GM21528 (cell line): ENCODE data around the gene ANKMY2.
"Not testable (repeated sequence)": the region's sequence is repeated elsewhere in the genome, so short reads cannot be mapped to it uniquely, and the experiment has no call there.

Source experiments
- ATAC-seq: cut with Tn5 transposase; IDR thresholded peaks from one replicate; pipeline ENCODE4 v1.9.1; 2021; ENCODE audit warnings: mild to moderate bottlenecking, moderate library complexity; ENCODE audit not compliant: unreplicated experiment, low FRiP score

Gene ANKMY2

DNA sequence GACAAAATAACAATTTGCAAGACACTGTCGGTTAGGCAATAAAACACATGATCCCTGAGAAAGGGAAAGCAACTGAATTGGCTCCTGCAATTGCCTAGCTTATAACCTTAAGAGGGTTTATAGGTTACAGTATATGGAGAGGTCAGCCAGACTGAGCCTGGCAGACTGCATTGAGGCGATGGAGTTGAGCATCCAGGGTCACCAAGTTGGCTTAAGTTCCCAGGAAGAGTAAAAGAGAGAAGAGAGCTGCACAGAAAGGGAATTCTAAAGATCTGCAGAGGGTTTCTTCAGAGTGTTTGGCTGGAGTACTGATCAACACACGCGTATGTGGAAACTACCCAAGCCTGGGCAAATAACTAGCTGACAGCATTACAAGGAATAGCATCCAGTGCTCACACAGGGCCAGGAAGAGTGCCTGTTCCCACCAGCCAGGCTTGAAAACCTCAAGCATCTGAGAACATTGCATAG is 11.2 kb downstream of the ANKMY2 start:
- no peak for ATAC-seq

DNA sequence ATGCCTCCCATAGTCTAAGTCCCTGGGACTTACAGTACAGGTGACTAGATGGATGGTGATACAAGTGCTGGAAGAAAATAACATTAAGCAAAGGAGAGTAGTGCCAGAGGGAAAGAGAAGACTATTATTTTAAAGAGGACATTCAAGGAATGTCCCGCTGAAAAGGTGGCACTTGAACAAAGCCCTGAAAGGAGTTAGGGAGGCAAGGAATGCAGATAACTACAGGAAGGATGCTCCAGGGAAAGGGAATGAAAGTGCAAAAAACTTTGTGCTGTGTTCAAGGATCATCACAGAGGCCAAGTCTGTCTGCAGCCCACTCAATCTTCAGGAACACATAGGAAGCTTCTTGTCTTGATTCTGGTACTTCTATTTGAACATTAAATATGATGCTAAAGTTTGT is 14.9 kb downstream of the ANKMY2 start:
- ATAC-seq = no peak

DNA sequence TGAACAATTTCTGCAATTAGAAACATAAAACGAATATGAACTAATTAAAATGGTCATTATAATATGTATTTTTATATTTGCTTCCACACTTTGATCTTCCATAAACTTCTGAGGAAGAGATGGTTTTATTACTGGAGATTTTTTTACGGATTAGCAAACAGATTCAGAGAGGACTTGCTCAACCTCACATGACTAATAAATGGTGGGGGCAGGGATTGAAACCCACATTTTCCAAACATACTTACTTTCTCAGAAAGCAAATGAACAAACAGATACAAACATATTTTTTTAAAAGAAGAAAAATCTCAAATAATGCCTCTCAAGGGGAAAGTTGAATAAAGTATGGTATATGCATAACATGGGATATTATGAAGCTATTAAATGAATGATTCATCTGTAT is 18.3 kb downstream of the ANKMY2 start:
- no peak for ATAC-seq

DNA sequence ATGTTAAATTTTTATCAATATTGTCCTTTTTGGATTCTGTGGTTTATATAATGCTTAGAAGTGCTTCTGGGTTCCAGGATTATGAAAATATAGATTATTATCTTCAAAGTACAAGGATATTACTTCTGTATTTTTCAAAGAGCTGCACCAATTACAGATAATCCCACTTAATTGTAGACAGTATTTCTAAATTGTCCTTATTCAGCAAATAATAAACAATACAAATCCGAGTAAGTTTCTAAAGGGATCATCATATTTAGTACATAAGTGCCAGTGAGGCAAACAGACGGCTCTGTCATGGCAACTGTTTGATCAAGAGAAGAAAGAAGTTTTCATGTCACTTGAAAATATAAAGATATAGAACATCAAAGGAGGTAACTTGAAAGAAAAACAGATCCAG is 19.2 kb downstream of the ANKMY2 start:
- ATAC-seq = no peak

DNA sequence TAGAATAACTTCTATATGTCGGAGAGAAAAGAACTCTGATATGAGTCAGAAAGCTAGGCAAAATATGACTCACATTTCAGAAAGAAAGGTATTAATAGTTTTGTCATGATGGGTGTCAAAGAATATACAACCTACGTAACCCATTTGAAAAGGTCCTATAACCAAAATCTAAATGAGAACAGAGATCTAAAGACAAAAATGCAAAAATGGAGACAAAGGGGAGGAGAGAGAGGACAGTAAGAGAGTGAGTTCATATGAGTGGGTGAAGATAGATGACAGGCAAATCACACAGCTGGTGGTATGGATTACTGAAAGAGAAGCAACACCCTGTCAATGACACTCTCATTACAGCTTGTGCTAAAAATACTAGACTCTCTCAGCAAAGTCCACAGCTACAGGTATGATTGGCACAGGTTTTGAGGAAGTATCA is 25.6 kb downstream of the ANKMY2 start:
- ATAC-seq = peak; percentile 86

DNA sequence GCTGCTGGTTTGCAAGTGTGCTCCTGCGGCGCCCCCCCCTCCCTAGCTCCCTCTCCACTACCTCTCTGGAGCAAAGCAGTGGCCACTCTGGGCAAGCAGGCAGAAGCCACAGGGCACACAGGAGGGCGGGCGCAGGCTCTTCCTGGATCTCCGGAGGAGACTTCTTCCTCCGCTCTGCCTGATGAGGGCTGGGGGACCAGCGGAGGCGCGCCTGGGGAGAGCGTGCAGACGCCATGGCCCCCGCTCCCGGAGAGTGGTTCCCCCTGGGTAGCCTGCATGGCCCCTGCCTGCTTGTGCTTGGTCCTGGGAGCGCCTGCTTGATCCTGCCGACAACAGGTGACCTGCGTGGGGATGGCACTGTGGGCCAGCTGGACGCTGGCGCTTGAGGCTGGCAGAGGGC is 29.0 kb downstream of the ANKMY2 start:
- no peak for ATAC-seq

DNA sequence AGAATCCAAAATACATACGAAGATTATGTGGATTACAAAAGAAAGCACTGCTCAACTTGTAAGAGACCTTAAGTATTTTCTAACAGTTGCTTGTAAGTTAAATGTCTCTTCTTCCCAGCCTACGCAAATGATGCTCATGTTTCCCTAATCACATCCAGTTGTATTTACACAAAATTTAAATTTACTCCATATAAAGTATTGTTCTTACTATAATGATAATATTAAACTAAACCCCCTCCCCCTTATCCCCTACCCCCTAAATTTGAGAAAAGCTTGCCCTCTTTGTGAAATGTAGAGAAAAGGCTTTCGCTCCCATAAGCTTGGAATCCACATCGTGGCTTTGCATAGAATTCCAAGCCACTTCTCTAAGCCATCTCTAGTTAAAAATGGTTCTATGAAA is 29.4 kb downstream of the ANKMY2 start:
- no peak for ATAC-seq

DNA sequence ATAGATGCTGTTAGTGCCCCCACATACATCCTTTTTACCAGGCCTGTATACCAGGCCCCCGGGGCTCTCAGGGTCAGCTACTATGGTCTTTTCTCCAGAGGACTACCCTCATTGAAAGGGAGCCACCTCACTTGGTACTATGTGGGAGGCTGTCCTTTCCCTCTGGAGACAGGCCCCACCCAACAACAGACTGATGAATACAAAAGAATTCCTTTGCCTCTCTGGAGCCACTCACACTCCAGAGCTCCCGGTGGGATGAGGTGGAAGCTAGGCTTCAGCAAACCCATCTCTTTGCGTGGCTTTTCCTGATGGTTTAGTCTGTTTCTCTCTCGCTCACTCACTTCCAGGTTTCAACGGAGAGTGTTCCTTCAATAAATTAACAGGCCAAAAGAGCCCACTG is 30.3 kb downstream of the ANKMY2 start:
- ATAC-seq = no peak

DNA sequence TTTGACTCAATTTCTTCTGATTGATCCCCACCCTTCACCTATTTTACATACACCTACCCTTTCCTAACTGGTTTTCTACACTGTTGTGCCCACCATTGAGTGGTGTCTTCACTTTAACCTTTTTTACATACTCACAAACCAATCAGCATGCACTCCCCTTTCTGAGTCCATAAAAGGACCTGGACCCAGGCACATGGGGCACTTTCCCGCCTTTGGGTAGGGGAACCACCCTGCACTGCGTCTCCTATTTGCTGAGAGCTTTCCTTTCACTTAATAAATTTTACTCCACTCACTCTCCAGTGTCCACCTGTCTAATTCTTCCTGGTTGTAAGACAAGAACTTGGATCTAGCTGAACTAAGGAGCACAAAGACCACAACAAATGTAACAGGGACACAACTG is 33.8 kb downstream of the ANKMY2 start:
- no peak for ATAC-seq

DNA sequence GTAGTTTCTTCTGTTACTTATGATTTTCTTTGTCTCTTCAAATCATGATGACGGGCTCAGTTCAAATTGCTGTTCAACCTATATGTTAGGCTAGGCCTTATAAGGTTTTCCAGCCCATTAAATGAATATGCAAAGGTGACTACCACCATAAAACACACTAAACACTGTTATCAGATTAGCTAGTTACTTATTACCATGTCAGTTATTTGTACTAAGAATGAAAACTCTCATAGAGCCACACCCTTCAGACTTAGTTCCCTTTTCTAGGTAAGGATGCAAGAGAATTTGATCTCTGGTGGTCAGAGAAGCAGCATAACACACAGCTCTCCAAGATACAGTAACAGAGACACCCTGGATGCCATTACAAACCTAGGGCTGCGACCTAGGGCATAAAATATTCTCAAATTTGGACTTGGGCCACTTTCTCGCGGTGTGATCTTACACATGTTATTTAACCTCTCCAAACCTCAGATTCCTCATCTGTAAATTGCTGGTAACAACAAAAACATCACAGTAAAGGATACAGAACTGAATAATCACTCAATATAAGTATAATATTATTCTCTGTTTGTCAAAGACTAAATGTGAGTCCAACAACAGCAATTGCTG is 35.6 kb downstream of the ANKMY2 start:
- peak; percentile 77 for ATAC-seq

DNA sequence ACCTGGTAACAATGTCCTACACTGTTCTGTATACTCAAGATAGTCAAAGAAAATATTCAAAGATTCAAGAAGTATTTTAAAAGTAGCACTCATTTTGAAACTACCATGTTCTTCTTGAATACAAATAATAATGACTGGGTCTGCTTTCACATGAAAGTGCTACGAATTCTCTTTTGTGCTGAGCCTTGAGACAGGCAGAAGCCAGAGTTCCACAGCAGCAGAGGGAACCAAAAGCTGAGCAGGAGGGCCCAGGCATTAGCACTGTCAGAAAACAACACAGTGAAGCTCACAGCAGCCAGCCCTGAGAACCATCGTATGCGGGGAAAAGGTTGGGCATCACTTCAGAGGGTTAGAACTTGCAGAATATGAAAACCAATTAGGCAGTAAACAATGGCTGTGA is 38.9 kb downstream of the ANKMY2 start:
- no peak for ATAC-seq

DNA sequence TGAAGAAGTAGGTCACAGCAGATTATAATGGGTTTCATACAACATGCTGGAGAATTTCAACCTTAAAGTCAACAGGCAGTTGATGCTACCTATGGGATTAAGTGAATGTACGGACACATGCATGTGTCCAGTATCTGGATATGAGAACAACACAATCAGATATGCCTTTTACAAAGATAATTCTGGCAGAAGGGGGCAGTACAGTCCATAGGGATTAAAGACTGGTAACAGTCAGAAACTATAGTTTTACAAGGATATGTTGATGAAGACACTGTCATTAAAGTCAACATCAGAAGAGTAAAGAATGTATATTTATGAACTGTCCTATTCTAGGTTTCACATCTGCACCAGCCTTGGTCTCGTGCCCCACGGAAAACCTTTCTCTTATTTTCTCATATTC is 41.5 kb downstream of the ANKMY2 start:
- no peak for ATAC-seq

DNA sequence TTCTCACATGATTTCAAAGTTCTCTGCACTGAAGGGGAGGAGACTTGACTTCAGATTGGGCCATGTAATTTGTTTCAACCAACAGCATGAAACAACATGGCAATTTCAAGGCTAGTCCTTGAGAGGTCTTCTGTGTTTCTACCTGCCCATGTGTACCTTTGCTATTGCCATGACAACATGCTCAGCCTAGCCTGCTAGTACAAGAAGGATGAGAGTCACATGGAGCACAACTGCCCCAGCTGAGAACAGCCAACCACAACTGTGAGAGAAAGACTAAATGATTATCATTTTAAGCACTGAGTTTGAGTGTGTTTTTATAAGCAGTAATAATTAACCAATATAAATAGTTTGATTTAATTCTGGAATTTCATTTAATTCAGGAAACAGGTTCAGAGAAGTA is 41.9 kb downstream of the ANKMY2 start:
- no peak for ATAC-seq

DNA sequence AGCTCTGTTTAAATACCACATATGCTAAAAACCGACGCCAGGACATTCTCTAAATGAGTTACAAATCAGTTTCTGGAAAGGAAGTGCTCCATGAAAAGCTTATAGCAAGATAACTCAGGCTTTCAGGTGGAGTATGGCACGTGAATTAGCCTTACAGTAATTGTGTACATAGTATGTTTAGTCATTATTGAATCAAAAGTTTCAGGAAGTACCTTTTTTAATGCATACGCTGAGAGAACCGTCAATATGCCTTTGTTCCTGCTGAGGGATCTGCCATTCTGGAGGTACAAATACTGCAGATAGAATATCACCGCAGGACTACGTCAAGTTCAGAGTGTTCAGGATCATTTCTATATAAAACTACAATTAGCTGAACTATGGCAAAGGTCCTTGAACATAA is 45.7 kb downstream of the ANKMY2 start:
- ATAC-seq = no peak

DNA sequence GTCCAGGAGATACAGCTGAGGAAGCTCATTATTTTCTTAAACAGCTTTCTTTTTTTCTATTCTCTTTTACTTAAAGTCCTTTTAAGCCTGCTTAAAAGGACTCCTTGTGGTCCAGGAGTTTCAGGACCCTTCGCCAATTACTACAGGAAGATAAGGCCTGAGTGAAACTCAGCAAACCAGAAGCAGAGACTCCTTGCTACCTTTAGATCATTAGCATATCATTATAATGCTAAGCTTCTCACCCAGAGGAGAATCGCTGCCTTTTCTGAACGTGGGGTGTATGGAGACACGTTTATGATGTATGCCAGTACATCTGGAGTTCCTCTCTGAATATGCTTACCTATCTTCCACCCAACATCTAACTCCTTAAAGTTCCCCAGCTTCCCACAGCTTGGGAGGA is 47.5 kb downstream of the ANKMY2 start:
- no peak for ATAC-seq

DNA sequence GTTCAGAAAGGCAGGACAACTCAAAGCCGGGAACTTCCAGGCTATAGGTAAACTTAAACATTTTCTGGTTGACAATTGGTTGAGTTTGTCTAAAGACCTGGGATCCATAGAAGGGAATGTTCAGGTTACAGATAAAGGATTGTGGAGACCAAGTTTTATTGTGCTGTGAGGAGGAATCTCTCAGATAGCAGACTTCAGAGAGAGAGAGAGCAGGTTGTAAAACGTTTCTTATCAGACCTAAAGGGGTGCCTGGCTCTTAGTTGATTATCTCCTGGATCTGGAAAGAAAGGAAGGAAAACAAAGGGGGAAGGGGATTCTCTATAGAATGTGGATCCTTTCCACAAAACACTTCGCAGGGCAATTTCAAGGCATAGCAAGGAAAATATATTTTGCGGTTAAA is 50.0 kb downstream of the ANKMY2 start:
- ATAC-seq = not testable (repeated sequence)

DNA sequence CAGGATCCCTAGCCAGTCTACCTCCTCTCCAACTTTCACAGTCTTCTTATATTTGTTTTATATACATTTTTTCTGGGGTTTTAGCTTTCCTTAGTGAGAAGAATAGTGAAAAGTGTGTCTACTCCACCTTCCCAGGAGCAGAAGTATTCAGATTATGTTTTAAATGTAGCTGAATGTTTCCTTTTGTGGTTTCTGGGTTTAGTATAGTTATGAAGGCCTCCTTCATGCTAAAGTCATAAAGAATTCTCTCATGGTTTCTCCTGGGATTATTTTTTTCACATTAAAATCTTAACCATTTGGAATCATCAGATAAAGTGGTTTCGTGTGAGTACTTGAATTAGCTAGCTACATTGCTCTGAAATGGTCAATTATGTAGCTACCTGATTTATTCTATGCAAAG is 50.9 kb downstream of the ANKMY2 start:
- no peak for ATAC-seq

DNA sequence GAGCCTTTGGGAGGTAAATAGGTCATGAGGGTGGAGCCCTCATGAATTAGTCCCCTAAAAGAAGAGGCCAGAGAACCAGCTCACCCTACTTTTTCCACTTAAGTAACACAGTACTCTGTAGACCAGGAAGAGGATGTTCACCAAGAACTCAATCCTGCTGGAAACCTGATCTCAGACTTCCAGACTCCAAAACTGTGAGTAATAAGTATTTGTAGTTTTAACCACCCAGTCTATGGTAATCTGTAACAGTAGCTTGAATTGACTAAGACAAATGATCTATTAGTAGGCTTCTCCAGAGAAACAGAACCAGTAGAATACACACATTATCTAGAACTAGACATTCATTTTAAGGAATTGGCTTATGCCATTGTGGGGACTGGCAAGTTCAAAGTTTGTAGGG is 51.5 kb downstream of the ANKMY2 start:
- ATAC-seq = no peak

DNA sequence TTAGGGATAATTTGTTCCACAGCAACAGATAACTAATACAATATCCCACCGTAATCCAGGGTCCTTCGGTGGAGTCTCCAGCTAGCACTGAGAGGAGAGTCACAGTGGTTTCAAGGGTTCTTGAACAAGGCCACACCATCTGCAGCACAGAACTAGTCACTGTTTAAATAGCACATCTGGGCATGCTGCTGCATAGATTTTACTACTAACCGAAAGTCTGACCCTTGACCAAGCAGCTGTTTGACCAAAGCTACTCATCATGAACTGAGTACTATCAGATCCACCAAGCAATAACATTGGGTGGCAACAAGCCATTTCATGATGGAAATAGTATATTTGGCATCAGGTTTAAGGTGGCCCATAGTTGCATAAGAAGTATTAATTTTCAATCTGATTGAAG is 53.2 kb downstream of the ANKMY2 start:
- ATAC-seq = no peak

DNA sequence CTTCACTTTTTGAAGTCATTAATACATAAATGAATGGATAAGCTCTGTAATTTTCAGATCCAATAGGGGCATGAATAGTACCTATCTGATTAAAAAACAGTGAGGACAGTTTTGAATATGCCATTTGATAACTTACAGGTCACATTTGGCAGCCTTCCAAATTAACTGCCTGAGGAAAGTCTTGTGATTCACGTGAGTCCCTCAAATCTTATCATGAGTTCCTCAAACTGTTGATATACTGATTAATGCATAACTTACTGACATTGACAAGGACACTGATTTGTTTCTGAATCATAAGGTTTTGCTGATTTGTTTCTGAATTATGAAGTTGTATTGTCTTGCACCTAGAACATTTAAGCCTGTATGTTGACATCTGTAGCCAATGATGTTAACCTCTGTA is 55.1 kb downstream of the ANKMY2 start:
- no peak for ATAC-seq

DNA sequence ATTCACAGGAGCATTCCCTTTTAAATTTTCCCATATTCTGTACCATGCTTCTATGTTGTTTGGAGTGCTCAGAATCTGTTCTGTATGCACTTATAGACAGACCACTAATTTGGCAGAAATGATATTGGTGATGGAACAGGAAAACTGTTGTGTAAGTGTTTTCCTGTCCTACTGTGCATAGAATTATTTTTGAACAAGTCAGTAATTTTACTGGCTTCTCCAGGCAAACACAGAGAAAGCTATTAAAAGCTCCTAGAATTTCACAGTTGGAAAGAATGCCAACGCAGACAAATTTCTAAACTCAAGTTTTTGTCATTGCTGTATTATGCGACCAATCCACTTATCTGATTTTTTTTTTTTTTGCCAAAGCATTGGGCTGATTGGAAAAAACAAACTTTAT is 55.7 kb downstream of the ANKMY2 start:
- no peak for ATAC-seq

DNA sequence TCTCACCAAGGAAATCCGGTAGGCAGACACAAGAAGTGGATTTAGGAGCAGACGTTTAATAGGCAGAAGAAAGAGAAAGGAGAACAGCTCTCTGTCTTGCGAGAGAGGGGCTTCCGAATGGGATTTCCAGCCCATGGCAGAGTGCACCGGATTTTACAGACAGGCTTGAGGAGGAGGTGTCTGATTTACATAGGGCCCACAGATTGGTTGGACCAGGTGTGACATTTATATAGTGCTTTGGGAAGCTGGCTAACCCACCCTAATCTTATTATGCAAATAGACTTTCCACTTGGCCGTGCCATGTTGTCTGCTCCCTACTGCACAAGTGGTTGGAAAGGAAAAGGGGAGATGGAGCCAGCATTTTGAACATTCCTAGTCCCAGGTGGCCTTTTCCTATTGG is 57.8 kb downstream of the ANKMY2 start:
- ATAC-seq = no peak

DNA sequence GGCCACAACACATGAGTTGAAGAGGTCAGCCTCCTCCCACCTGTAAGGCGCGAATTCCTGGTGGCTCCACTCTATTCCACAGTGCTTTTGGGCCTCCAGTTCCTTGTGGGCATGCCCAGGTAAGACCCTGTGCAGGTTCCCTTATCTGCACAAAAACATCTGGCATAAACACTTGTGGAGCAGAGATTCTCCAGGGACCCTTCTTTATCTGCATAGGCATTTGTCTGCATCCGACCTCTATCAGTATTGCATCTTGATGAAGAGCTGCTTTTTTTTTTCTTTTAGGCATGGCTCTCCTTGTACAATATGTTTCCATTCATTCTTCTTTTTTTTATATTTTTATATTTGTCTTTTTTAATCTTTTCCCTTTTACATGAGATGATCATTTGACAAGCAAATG is 58.4 kb downstream of the ANKMY2 start:
- ATAC-seq = no peak
